Transverse colon (tissue), 4 donors: ENCODE data around the gene PPP1R15A. TPM values are rescaled to one million over a fixed set of nuclear protein-coding genes. Genes with fewer than 3 reads are reported as not detected.
A peak's percentile ranks its signal among the peaks of the same experiment; 100 is the strongest.

Experiments
- DNase-seq: peaks from one replicate; pipeline ENCODE4 v3.0.0-alpha.2; 2019
- H3K27ac ChIP-seq, 4 donors: fragments of 200-600 bp; sonication (generic); 2 replicates each; pipeline ENCODE4 v1.5.1; 2016 to 2018; ENCODE audit warnings: inconsistent platforms in 4 of 4
- H3K27me3 ChIP-seq: fragments of 200-600 bp; sonication (generic); 2 replicates; pipeline ENCODE4 v1.5.1; 2017; ENCODE audit warnings: inconsistent platforms
- H3K36me3 ChIP-seq, 4 donors: fragments of 200-600 bp; sonication (generic); 2 replicates each; pipeline ENCODE4 v1.5.1; 2017 to 2019; ENCODE audit warnings: inconsistent platforms in 4 of 4
- H3K4me1 ChIP-seq, 4 donors: fragments of 200-600 bp; sonication (generic); 2 replicates each; pipeline ENCODE4 v1.5.1; 2017 to 2020; ENCODE audit warnings: inconsistent platforms in 4 of 4
- H3K4me3 ChIP-seq, 4 donors: fragments of 200-600 bp; sonication (generic); 1 replicate in 1 of 4; 2 replicates in 3 of 4; pipeline versions ENCODE4 v1.5.1 to v1.6.1; 2017 to 2019; ENCODE audit warnings: inconsistent platforms in 4 of 4
- H3K9me3 ChIP-seq, 2 donors: fragments of 200-600 bp; sonication (generic); 2 replicates each; pipeline ENCODE4 v1.5.1; 2017 to 2019; ENCODE audit warnings: inconsistent platforms in 2 of 2
- EP300 ChIP-seq: sonication (generic); formaldehyde crosslinking; IDR thresholded peaks from one replicate; pipeline ENCODE4 v1.6.1; 2017; ENCODE audit warnings: antibody characterized with exemption, low read depth
- POLR2A ChIP-seq: fragments of 450-650 bp; IDR thresholded peaks from one replicate; pipeline ENCODE4 v1.6.1; 2016; ENCODE audit warnings: antibody characterized with exemption, mild to moderate bottlenecking, moderate library complexity
- POLR2AphosphoS5 ChIP-seq, 3 donors: sonication (generic); formaldehyde crosslinking; IDR thresholded peaks; one replicate each; pipeline ENCODE4 v1.6.1; 2016; ENCODE audit warnings: antibody characterized with exemption in 3 of 3
- WGBS, 2 donors: methylation state at CpG; one replicate each; pipeline ENCODE4 v1.1.5; 2018; ENCODE audit warnings: low coverage in 1 of 2; 5-methylcytosine and 5-hydroxymethylcytosine counted together
- in situ Hi-C, 4 donors: fragments of 200-750 bp; cut with MboI; loops; one replicate each; pipeline versions ENCODE4 v1.15.0 to v1.15.1; 2017; ENCODE audit warnings: low sequenced_read_pairs in 3 of 4, low pct_ligation_motif_present in 1 of 4, low pct_unique_long_range_greater_than_20kb in 1 of 4
- intact Hi-C: fragments of 100-400 bp; cut with DNase I; formaldehyde crosslinking; loops from one replicate; pipeline ENCODE4 v1.15.1; 2023; ENCODE audit warnings: low total_unique reads
- total RNA-seq, 4 donors: library from RNA; depleted of rRNA; stranded (reverse); fragments of >200 nt; gene quantifications; one replicate each; pipeline ENCODE4 v1.1.0, GENCODE V29; 2016
- TF ChIP-seq, protein P1 (sequence below), 5 experiments: fragments of 200-600 bp in 3 of 5; fragments of 450-650 bp in 2 of 5; sonication (generic) in 3 of 5; IDR thresholded peaks; 1 replicate in 2 of 5; 2 replicates in 3 of 5; pipeline ENCODE4 v1.5.1; 2016 to 2017; ENCODE audit warnings: antibody characterized with exemption in 5 of 5, inconsistent platforms in 3 of 5, mild to moderate bottlenecking in 2 of 5, moderate library complexity in 1 of 5

PPP1R15A gene
- total RNA-seq, 4 donors from 2014 or later = 49.4 to 109 (median 69.5) TPM

GRCh38 chr19:48859711-48860572 is 12.3 kb upstream of the PPP1R15A start:
- H3K27me3 ChIP-seq = no peaks in the 10 kb centered on the region
- no peaks in the 10 kb centered on the region for H3K4me1 ChIP-seq
- in situ Hi-C loops (loop anchor here in 1 of 4 donors (25.0 kb wide), 1 partner anchor 102 kb away; the partner anchor contains the start of genes BAX and FTL), intact Hi-C loops (no loop called here)
- TF ChIP-seq, protein P1, sequence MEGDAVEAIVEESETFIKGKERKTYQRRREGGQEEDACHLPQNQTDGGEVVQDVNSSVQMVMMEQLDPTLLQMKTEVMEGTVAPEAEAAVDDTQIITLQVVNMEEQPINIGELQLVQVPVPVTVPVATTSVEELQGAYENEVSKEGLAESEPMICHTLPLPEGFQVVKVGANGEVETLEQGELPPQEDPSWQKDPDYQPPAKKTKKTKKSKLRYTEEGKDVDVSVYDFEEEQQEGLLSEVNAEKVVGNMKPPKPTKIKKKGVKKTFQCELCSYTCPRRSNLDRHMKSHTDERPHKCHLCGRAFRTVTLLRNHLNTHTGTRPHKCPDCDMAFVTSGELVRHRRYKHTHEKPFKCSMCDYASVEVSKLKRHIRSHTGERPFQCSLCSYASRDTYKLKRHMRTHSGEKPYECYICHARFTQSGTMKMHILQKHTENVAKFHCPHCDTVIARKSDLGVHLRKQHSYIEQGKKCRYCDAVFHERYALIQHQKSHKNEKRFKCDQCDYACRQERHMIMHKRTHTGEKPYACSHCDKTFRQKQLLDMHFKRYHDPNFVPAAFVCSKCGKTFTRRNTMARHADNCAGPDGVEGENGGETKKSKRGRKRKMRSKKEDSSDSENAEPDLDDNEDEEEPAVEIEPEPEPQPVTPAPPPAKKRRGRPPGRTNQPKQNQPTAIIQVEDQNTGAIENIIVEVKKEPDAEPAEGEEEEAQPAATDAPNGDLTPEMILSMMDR (IDR thresholded peaks at IDR 0.05) = no peak
- no peak for TF ChIP-seq POLR2A
- no peak for TF ChIP-seq EP300
- TF ChIP-seq POLR2AphosphoS5 (IDR thresholded peaks at IDR 0.05) = no peak
- H3K9me3 ChIP-seq = no peaks in the 10 kb centered on the region
- no peak overlapping the region for H3K27ac ChIP-seq
- WGBS, 2 donors = 86 to 90% methylated on average over 5 to 28 of the region's 30 CpGs
- no peak for DNase-seq
- no peak overlapping the region for H3K4me3 ChIP-seq
- no peaks in the 10 kb centered on the region for H3K36me3 ChIP-seq

GRCh38 chr19:48861313-48861712 is 10.9 kb upstream of the PPP1R15A start:
- H3K9me3 ChIP-seq = no peaks in the 10 kb centered on the region
- no peak for DNase-seq
- no peaks in the 10 kb centered on the region for H3K36me3 ChIP-seq
- H3K27me3 ChIP-seq = no peaks in the 10 kb centered on the region
- H3K4me3 ChIP-seq = no peak overlapping the region
- no peak overlapping the region for H3K27ac ChIP-seq
- H3K4me1 ChIP-seq = no peaks in the 10 kb centered on the region
- TF ChIP-seq POLR2AphosphoS5 (IDR thresholded peaks at IDR 0.05) = no peak
- no peak for TF ChIP-seq EP300
- no peak for TF ChIP-seq POLR2A
- TF ChIP-seq, protein P1 (IDR thresholded peaks at IDR 0.05) = no peak
- intact Hi-C loops (no loop called here), in situ Hi-C loops (loop anchor here in 1 of 4 donors (25.0 kb wide), 1 partner anchor 101 kb away; the partner anchor contains the start of genes BAX and FTL)
- 85 to 87% methylated on average over 6 to 18 of the region's 18 CpGs for WGBS, 2 donors

- no peak overlapping the region for H3K27ac ChIP-seq
- TF ChIP-seq EP300 = no peak
- no peak for TF ChIP-seq POLR2A
- TF ChIP-seq, protein P1 (IDR thresholded peaks at IDR 0.05) = no peak
- no peak for TF ChIP-seq POLR2AphosphoS5 (IDR thresholded peaks at IDR 0.05)
- H3K4me1 ChIP-seq = peaks cover 5 to 14% (median 10%) of the 10 kb centered on the region in 4 donors
- in situ Hi-C loops = loop anchor here in 1 of 4 donors (25.0 kb wide), 1 partner anchor 99 kb away; the partner anchor contains the start of genes BAX and FTL
- DNase-seq = no peak
- 59 to 68% methylated on average over 6 to 7 of the region's 7 CpGs for WGBS, 2 donors
- H3K9me3 ChIP-seq = no peaks in the 10 kb centered on the region
- no peaks in the 10 kb centered on the region for H3K27me3 ChIP-seq
- H3K36me3 ChIP-seq = no peaks in the 10 kb centered on the region
- intact Hi-C loops = no loop called here
- H3K4me3 ChIP-seq = no peak overlapping the region
These were observed 9.4 kb upstream of the PPP1R15A start for GRCh38 chr19:48862827-48863226.

DNA sequence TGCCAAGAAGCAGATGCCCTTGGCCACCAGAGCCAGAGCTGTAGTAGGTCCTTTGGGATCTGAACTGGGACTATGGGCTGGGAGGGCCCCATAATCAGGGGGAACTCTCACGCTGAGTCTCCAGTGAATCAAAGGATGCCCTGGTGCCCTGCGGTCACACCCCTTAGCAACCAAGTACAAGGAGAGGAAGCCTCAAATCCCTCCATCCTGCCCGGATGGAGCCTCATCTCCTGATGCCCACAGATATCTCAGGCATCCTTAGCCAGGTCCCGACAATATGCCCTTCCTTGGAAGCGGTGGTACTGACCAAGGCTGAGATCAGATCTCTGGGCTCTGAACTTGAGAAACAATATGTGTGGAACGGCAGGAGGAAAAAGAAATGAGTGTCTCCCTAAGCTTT is 5.5 kb upstream of the PPP1R15A start:
- Histone ChIP-seq H3K9me3 (no peaks in the 10 kb centered on the region), H3K4me1 (peaks cover 5 to 26% (median 17%) of the 10 kb centered on the region in 4 donors), H3K36me3 (no peaks in the 10 kb centered on the region), H3K4me3 (no peak overlapping the region), H3K27ac (peak overlapping the region in 1 of 4 donors; percentile 84), H3K27me3 (no peaks in the 10 kb centered on the region)
- intact Hi-C loops = no loop called here
- DNase-seq = no peak
- TF ChIP-seq POLR2AphosphoS5 (IDR thresholded peaks at IDR 0.05) (no peak), POLR2A (no peak)
- in situ Hi-C loops = loop anchor here in 1 of 4 donors (25.0 kb wide), 1 partner anchor 96 kb away; the partner anchor contains the start of genes BAX and FTL
- WGBS, 2 donors = 32 to 48% methylated on average over 4 to 6 of the region's 6 CpGs
